Stimulated activated CD4-positive, alpha-beta T cell treated with anti-CD3 and anti-CD28 coated beads, Interleukin-1b, Interleukin-23, amount 100 ng/mL, for 24 hours (primary cell): Measurements from ENCODE around the gene ZFPM1.

Experiments
- DNase-seq, 4 experiments: peaks; one replicate each; pipeline ENCODE4 v3.0.0-alpha.2; 2020; ENCODE audit warnings: low read depth in 4 of 4, low spot score in 1 of 4

Gene ZFPM1

DNA sequence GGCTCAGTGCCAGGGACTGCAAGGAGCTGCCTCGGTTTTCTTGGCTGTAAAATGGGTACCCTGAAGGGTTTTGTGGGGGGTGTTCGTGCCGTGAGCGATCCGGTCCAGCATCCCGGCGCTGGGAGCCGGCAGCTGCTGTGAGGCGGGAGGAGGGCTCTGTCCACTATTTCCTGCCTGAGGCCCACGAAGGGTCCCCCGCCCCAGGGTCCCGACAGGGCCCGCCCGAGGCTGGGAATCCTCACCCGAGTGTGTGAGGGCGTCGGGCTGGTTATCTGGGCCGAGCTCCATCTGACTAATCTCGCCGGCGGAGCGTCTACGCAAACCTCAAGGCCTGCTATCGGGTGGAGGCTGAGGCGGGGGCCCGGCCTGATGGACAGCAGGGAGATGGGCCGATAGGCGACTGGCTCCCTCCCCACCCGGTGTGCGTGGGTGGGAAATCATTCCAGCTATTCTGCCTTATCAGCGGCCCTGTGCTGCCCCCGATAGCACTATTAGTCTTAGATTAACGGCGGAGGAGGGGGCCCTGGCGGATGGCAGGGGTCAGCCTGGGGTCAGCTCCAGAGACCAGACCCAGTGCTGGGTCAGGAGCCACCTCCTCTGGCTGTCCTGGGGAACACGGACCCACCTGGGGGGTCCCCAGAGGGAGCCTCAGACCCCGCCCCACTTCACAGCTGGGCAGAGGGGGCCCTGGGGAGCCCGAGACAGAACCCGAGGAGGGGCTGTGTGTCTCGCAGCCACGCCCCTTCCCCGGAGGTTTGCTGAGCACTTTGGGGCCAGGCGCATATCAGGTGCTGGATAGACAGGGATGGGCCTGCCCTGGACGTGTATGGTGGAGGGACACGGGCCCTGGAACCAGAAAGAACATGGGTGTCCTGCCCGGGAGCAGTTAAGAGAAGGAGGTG, 44.7 kb downstream of the ZFPM1 start:
- DNase-seq: no peak

DNA sequence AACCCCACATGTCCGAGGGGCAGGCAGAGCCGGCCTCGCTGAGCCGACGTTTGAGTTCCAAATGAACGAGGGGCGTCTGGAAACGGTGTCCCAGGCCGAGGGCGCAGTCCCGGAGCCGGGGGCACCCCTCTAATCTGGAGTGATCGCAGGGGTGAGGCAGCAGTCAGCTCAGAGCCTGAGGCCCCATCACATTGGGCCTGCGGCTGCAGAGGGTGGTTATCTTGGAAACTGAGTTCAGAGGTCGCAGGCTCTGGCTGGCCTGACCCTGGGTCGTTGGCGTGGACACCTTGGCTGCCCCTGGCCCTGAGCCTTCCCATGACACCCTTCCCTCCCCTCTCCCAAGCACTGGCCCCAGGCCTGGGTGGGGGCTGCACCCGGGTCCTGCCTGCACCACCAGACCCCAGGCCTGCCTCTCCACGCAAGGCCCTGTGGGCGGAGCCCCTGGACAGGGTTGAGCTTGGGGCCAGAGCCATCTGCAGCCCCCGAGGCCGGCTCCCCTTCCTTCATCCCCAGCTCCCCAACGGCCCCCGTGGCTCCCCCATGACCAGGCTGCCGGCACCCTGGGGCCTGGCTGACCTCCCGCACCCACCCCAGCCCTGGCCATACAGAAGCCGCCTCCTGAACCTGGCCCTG, 45.6 kb downstream of the ZFPM1 start:
- no peak for DNase-seq

DNA sequence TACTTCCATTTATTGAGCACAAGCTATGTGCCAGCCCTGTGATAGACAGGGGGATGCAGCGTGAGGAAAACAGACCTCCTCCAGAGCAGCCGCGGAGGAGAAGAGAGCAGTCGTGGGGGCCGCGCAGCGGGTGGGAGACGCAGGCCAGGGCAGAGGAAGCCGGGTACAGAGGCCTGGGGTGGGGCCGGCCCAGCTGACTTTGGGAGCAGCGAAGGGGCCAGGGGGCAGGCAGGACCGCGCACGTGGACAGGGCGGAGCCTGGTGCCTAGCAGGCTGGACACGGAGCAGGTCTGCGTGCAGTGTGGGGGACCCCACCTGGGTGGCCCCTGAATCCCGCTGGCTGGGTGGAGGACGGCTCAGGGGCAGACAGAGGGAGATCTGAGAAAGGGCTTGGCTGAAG, 46.2 kb downstream of the ZFPM1 start:
- DNase-seq: no peak

DNA sequence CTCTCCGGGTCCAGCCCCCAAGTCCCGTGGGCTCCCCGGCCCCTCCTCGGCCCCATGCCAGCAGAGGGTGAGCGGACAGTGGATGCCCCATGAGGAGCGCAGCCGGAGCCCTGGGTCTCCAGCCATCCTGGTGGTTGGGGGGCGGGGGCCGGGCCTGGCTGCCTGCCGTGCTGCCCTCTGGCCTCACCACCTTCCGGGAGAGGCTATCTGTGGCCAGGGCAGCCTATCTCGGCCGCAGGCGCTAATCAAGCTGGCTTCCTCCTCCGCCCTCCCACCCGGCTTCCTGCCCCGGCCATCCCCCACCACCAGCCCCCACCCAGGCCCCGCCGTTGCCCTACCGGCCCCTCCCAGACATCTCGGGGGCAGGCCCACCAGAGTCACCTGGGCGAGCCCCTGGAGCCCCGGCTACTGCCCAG, 46.8 kb downstream of the ZFPM1 start:
- no peak for DNase-seq

DNA sequence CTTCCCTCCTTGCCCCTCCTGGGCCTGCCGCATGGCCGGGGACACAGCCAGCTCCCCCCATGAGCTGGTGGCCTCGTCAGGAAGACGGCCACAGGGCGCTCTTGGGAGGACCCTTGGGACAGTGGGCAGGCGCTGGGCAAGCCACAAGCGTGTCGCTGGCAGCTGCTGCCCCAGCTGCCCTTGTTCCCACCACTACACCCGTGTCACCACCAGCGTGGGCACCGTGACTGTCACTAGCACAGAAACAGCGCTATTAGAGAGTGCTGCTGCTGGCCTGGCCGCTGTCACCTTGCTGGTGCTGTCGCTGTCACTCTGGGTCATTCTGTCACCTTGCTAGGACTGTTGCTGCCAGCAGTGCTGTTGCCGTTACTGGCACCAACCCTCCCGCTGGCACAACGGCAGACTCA, 47.2 kb downstream of the ZFPM1 start:
- DNase-seq: no peak

DNA sequence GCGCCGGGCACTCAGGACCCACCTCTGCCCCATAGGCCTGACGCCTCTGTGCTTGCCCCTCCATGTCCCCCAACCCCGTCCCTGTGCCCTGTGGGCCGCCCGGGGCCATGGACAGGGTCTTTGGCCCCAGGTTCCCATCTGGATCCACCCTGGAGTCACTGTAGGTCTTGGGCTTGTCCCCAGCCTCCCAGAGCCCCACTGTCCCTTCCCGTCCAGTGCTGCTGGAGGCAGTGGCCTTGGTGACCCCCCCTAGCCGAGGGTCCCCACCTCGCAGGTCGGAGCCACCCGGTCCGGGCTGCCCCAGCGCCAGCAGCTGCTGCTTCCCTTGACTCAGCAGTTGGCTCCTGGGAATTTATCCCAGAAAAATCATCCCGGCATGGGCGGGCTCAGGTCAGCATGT, 49.3 kb downstream of the ZFPM1 start:
- DNase-seq: no peak

DNA sequence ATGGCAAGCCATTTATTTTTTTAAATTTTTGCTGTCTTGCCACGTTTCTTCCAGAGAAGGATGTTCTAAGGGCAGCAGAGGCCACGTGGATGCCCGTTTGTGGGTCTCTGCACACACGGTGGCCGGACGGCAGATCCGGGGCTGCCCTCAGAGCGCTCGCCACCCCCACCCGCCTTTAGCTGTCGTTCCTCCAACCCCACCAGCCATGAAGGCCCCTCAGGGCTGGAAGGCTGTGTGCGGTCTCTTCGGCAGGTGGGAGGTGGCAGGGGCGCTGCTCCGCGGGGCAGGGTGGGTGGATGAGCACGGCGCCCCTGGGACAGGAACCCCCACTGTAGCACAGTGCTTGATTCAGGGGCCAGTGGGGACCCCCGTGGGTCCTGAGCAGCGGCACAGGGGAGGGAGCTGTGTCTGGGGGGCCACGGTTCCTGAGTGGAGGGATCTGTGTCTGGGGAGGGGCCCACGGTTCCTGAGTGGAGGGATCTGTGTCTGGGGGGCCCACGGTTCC, 49.7 kb downstream of the ZFPM1 start:
- DNase-seq: no peak

DNA sequence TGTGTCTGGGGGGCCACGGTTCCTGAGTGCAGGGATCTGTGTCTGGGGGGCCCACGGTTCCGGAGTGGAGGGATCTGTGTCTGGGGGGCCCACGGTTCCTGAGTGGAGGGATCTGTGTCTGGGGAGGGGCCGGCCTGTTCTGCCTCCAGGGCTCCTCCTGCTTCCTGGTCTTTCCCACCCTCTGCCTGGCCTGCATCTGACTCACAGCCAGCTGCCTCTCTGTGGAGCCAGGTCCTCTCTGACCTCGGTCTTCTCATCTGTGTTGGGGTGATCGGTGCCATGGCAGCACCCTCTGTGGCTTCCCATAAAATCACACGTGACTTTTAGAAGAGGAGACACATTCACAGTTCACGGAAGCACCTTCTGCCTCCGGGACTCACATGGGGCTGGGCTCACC, 50.3 kb downstream of the ZFPM1 start:
- DNase-seq: no peak

DNA sequence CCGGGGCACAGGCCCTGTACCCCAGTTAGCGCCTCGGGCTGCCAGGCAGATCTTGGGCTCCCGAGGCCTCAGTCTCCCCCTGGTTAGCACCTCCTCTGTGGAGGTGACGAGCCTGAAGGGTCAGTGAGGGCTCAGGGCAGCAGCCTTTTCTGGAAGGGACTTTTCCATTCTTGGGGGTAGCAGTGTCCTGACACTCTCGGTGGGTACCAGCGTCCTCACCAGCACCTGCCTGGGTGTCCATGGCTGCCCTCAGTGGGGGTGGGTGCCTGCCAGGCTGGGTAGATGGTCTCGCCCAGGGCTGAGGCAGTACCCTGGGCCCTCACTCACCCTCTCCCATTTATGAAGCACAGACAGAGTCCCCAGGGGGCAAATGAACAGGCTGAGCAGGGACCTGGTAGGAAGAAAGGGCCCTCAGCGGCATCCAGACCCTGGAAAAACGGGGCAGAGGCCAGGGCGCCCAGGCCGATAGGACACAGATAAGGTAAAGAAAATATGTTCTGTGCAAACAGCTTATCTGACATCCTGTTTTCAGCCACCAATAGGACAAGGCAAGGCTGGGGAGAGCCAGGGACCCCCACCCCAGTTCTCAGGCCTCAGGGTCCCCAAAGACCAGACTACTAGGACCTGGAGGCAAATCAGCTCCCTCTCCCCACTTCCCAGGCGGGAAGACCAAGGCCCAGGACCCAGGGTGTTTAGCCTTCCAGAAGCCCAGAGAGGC, 50.9 kb downstream of the ZFPM1 start:
- DNase-seq: no peak

DNA sequence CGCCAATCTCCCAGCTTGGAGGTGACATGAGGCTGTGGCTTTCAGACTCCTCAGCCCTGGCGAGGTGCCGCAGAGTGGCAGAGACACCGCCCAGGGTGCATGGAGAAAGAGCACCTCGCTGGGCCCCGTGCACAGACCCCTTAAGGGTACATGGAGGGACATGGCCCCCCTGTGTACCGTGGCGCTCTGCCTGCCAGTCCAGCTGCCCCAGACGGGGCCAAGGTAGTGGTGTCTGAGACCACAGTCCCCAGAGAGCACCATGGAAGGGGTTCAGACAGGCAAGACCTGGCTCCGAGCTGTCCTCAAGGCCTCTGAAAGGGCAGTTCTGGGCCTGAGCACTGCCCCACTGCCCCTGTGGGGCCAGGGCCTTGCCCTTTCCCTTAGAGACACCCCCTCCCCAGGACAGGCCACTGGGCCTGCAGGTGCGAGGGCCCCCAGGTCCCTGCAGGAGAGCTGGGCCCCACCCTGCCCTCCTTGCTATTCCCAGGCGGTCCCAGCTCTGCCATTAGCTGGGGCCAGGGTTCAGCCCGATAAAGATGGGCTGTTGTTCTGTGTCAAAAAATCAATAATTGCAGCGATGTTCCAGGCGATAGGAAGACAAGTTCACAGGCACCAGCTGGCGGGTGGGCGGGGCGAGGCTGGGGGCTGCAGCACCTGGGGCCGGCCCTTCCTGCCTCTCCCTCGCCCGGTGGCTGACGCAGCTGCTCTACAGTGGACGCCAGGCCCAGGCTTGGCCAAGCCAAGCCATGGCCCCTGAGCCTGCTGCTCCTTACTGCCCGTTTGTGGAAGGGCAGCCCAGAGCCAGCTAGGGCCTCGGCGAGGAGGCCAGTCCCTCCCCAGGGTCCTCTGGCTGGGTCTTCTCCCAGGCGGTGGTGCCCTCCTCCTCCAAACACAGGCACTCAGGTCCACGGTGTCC, 51.7 kb downstream of the ZFPM1 start:
- DNase-seq: no peak

DNA sequence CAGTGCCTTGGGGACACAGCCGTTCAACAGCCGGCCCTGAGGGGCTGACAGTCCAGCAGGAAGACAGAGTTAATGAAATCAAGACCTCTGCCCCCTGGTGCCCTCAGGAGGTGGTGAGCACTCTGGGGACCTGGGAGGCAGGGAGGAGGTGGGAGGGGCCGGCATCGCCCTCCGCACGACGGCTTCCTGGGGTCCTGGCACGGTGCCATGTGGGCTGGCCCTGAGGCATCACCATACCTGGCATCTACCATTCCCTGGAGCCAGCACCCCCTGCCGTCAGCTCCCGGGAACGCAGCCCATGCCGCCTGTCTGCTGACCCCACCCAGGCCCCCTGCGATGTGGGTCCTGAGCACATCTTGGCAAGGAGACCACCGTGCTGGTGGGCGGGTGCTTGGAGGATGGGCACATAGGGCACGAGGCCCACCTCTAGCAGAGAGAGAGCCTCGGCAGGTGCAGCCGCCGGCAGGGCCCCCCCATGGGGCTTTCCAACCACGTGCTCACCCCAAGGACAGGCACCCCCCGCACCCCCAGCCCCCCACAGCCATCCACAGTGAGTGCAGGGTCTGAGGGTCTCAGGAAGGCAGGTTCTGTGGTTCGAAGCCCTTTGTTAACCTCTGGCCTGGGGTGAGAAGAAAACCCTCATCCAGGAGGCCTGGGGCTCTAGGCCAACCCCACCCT, 52.5 kb downstream of the ZFPM1 start:
- peak in 3 of 4 experiments; percentile 17 to 37 (median 33) for DNase-seq

DNA sequence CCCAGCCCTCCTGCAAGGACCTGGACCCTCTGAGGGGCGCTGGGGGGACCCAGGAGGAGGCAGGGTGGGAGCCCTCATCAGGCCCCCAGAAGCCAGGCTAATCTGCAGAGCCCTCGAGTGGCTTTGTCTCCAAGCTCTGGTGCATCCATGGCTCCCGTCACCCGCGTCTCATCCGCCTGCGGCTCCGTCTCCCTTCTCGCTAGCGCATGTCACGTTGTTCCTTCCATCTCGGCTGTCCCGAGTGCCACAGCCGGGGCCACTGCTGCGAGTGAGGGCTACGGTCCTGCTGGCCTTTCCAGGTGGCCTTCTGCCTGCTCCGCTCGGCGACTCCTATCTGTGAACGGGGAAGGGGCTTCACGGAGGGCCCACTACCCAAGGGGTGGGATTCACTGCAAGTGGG, 53.6 kb downstream of the ZFPM1 start:
- DNase-seq: no peak

DNA sequence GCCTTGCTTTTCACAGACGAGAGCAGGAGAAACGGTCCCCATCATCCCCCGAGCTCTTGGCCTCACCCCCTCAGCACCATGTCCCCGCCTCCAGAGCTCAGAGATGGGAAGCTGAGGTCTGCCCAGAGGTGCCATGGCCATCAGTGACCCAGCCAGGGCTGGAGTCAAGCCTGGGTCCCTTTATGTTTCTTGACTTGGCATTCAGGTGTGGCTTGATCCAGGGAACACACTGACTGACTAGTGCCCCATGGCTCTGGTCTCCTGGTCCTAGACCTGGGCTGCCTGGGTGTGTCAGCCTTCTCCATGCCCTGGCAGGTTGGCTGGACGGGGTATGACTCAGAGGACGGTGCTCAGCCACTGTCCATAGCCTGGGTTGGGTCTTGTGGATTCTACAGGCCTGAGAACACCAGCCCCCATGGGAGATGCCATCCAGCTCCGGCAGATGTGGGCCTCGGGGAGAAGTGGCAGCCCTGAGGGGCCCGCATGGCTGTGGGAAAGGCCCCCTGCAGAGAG, 54.2 kb downstream of the ZFPM1 start:
- DNase-seq: no peak

DNA sequence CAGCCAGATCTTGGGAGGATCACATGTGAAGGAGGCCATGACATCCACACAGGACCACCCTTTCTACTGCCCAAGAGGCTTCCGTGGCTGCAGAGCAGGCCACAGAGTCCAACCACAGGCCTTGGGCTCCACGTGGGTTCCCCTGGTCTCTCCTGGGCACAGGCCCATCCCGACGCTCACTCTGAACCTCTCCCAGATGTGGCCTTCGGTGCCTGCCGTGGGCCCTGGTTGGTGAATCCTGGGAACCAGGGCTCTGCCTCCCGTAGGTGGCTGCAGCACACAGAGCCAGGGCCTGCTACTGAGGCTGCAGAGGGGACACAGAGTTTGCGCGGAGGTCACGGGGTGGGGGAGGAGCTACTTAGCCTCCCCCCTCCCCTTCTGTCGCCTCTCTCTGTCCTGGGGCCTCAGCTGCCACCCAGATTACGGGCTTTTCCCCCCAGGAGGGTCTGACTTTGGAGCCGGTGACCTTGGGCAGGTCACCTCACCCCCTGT, 55.3 kb downstream of the ZFPM1 start:
- no peak for DNase-seq

DNA sequence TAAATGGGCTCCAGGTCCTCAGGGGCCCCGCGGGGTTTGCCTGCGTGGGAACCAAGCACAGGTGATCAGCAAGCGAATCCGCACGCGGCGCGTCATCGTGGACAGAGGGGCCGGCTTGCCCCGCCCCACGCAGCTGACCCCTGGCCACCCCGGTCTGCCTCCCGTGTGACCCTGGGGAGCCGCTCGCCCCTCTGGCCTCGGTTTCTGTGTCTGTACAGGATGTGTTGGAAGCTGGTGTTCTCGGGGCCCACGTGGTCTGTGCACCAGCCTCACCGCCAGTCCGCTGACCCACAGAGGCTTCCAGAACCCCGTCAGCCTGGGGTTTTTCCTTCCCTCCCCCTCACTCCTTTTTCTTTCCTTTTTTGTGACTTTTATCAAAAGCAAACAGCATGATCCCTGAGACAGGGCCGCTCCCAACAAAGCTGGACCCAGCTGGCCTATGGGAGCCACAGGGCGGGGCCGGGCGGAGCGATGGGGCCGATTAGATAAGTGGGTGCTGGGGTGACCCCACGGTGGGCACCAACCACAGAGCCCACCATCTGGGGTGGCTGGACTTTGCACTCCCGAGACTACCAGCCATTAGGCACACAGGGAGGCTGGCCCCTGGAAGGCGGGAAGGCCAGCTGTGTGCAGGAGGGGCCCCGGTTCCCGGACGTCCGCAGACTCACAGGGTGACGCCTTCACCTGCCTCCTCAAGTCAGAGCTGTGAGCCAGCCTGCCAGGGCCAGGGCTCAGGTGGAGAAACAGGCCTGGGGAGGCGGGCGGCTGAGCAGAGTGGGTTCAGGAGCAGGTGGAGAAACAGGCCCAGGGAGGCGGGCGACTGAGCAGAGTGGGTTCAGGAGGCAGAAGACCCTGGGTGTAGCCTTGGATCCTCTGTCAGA, 56.0 kb downstream of the ZFPM1 start:
- DNase-seq: no peak

DNA sequence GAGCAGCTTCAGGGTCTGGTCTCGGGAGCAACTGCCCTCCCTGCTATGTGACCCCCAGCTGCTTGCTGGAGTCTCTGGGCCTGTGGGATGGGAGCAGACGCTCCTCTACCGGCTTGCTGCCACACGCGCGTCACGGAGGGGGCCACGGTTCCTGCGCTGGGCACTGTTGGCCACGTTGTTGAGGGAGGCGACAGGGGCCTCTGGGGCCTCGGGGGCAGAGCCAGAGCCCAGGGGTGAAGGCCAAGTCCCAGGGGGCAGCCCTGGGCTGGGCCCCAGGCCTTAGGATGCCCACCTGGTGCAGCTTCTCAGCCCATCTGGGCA, 56.6 kb downstream of the ZFPM1 start:
- no peak for DNase-seq

DNA sequence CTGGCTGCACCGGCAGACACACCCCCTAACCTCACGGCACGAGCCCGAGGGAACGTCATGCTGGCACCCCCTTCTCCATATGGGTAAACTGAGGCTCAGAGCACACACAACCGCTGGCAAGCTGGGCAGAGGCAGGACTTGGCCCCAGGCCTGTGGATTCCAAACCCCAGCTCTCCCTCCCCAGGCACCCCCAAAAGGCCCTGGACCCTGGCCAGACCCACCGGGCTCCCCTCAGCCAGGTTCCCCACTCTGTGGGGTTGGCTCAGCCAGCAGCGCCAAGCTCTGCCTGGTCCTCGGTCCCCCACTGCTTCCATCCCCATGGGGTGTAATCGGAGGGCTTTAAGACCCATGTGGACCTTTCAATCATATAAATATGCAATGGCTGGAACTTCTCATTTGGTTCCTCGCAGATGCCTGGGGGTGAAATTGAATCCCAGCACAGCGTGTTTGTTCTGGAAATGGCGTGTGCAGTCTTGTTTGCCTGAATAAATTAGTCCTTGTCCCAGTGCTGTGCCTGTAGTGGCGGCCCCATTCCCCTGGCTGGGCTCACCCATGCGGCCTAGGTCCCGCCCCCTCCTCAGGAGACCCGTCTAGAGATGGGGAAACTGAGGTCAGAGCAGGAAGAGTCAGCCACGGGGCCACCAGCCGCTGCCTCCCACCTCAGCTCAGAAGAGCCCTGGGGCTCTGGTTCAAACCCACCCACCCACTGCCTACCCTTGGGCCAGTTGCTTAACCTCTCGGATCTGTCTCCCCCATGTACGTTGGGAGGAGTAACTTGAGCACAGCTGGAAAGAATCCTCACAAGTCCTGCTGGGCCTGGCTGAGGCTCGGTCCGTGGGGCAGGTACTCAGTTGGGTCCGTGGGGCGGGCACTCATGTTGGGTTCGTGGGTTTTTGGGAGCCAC, 57.3 kb downstream of the ZFPM1 start:
- DNase-seq: no peak

DNA sequence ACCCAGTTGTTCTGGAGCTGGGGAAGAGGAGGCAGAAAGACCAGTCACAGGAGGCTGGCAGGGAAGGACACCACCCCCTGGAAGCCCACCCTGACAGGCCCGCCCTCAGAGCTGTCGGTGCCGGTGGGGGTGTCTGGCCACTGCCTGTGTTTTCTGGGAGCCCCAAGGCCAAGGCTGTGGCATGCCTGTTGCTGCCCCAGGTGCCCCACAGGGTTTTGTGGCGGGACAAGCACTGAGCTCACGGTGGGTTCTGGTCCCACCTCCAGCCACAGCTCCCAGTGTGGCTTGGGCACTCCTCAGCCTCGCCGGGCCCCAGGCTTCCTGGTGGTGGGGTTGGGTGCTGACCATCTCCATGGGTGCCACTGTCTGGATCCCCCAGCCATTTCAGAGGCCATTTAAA, 58.0 kb downstream of the ZFPM1 start:
- no peak for DNase-seq
